Naive thymus-derived CD8-positive, alpha-beta T cell (primary cell): ENCODE data around the gene ZBED2. TPM values are rescaled to one million over a fixed set of nuclear protein-coding genes. Genes with fewer than 3 reads are reported as not detected.
"Not testable (repeated sequence)": the region's sequence is repeated elsewhere in the genome, so short reads cannot be mapped to it uniquely, and the experiment has no call there.

ENCODE experiments used
- ATAC-seq, 2 donors: fragments of 150-1000 bp; cut with Tn5 transposase in 1 of 2; sonication (Bioruptor Pico), chemical (Tn5 transposase) in 1 of 2; 1 replicate in 1 of 2; 2 replicates in 1 of 2; pipeline ENCODE4 v1.10.0; 2021; ENCODE audit warnings: mild to moderate bottlenecking in 2 of 2, moderate library complexity in 2 of 2
- POLR2A ChIA-PET: fragments of 350-600 bp; sonication (Branson Sonifier 250); formaldehyde crosslinking; loops from one replicate; lab custom pipeline; 2021; ENCODE audit warnings: antibody characterized with exemption; lab: Charles Lee
- DNase-seq, 10 donors: peaks; one replicate each; pipeline versions ENCODE4 v3.0.0 to v3.0.0-alpha.2; 2020 to 2022
- H3K27ac Mint-ChIP-seq, 10 donors: one replicate each; pipeline ENCODE4 v1.8.0; 2020 to 2022; ENCODE audit warnings: mild to moderate bottlenecking in 10 of 10, mixed read lengths in 10 of 10, moderate library complexity in 4 of 10, inconsistent platforms in 1 of 10
- H3K27me3 Mint-ChIP-seq, 5 donors: one replicate each; pipeline ENCODE4 v1.8.0; 2021 to 2022; ENCODE audit warnings: mixed read lengths in 5 of 5
- H3K36me3 Mint-ChIP-seq, 3 donors: one replicate each; pipeline ENCODE4 v1.8.0; 2020 to 2022; ENCODE audit warnings: mixed read lengths in 3 of 3, mild to moderate bottlenecking in 2 of 3, inconsistent platforms in 1 of 3
- H3K4me1 Mint-ChIP-seq, 4 donors: one replicate each; pipeline ENCODE4 v1.8.0; 2021 to 2022; ENCODE audit warnings: mixed read lengths in 4 of 4
- H3K4me3 Mint-ChIP-seq, 10 donors: one replicate each; pipeline ENCODE4 v1.8.0; 2020 to 2022; ENCODE audit warnings: mild to moderate bottlenecking in 10 of 10, mixed read lengths in 10 of 10, moderate library complexity in 6 of 10, inconsistent platforms in 1 of 10
- H3K9me3 Mint-ChIP-seq, 9 donors: one replicate each; pipeline ENCODE4 v1.8.0; 2020 to 2022; ENCODE audit warnings: mixed read lengths in 9 of 9, mild to moderate bottlenecking in 3 of 9, inconsistent platforms in 1 of 9, moderate library complexity in 1 of 9
- polyA plus RNA-seq, 3 donors: library from polyadenylated mRNA; unstranded; fragments of 300-500 nt; fragmentation: Illumina TruSeq; gene quantifications; one replicate each; pipeline ENCODE4 v1.2.3, GENCODE V29; 2021
- total RNA-seq, 8 experiments: library from RNA in 2 of 8; stranded (reverse) in 2 of 8; gene quantifications; one replicate each; pipeline ENCODE4 v1.2.3 and lab custom pipeline; 2021 to 2026

Gene ZBED2
- total and polyA plus RNA-seq, 5 experiments from 2014 or later, result 0.16 to 1.9 (median 0.70) TPM; not detected in 1

GRCh38 chr3:111570404-111571030 is 24.6 kb downstream of the ZBED2 start:
- peak overlapping the region in 2 of 10 donors; percentile 33 to 41 for H3K4me3 Mint-ChIP-seq
- H3K4me1 Mint-ChIP-seq, result peaks cover 40 to 70% (median 68%) of the 10 kb centered on the region in 4 donors
- H3K9me3 Mint-ChIP-seq, result no peaks in the 10 kb centered on the region
- H3K27me3 Mint-ChIP-seq, result no peaks in the 10 kb centered on the region
- ATAC-seq (no peak), DNase-seq (no peak)
- POLR2A ChIA-PET, result no interaction called here
- peaks cover 0 to 73% (median 30%) of the 10 kb centered on the region in 3 donors for H3K36me3 Mint-ChIP-seq
- peak overlapping the region in 5 of 10 donors; percentile 20 to 80 (median 69) for H3K27ac Mint-ChIP-seq

- Mint-ChIP-seq H3K4me1 (peaks cover 46 to 81% (median 77%) of the 10 kb centered on the region in 4 donors), H3K27ac (peak overlapping the region in 2 of 10 donors; percentile 9 to 61), H3K9me3 (no peaks in the 10 kb centered on the region), H3K4me3 (no peak overlapping the region), H3K36me3 (peaks cover 0 to 78% (median 28%) of the 10 kb centered on the region in 3 donors), H3K27me3 (no peaks in the 10 kb centered on the region)
- ATAC-seq (no peak), DNase-seq (no peak)
- POLR2A ChIA-PET, result interaction anchor here (0.7 kb wide), 1 partner anchor 13 kb away, joined by 3 read pairs; no protein-coding TSS in a partner anchor
These were observed 26.2 kb downstream of the ZBED2 start for GRCh38 chr3:111568911-111569310.

GRCh38 chr3:111568355-111568754 is 26.8 kb downstream of the ZBED2 start:
- H3K4me3 Mint-ChIP-seq, result no peak overlapping the region

GRCh38 chr3:111566844-111567243 is 28.3 kb downstream of the ZBED2 start:
- DNase-seq (no peak), ATAC-seq (peak in 1 of 2 donors; percentile 54)
- H3K27ac Mint-ChIP-seq, result peak overlapping the region in 7 of 10 donors; percentile 22 to 83 (median 70)
- peak overlapping the region in 4 of 10 donors; percentile 32 to 62 (median 44) for H3K4me3 Mint-ChIP-seq
- no peaks in the 10 kb centered on the region for H3K27me3 Mint-ChIP-seq
- POLR2A ChIA-PET, result no interaction called here
- peaks cover 5 to 67% (median 22%) of the 10 kb centered on the region in 3 donors for H3K36me3 Mint-ChIP-seq
- peaks cover 41 to 82% (median 77%) of the 10 kb centered on the region in 4 donors for H3K4me1 Mint-ChIP-seq
- peaks cover 0 to 3% (median 0%) of the 10 kb centered on the region in 9 donors for H3K9me3 Mint-ChIP-seq

More at GRCh38 chr3:111568355-111568754, 26.8 kb downstream of the ZBED2 start:
- Mint-ChIP-seq H3K27ac (peak overlapping the region in 3 of 10 donors; percentile 9 to 63 (median 17)), H3K27me3 (no peaks in the 10 kb centered on the region), H3K36me3 (peaks cover 0 to 74% (median 24%) of the 10 kb centered on the region in 3 donors), H3K9me3 (no peaks in the 10 kb centered on the region), H3K4me1 (peaks cover 44 to 82% (median 76%) of the 10 kb centered on the region in 4 donors)
- DNase-seq, result no peak
- no peak for ATAC-seq
- POLR2A ChIA-PET, result no interaction called here

- H3K27me3 Mint-ChIP-seq, result not testable (repeated sequence)
These were observed 33.2 kb downstream of the ZBED2 start for GRCh38 chr3:111561902-111562301.

GRCh38 chr3:111548756-111549155 is 46.4 kb downstream of the ZBED2 start:
- Mint-ChIP-seq H3K36me3 (peaks cover 16 to 35% (median 24%) of the 10 kb centered on the region in 3 donors), H3K4me1 (peaks cover under 1 to 41% (median 34%) of the 10 kb centered on the region in 4 donors), H3K27me3 (no peaks in the 10 kb centered on the region), H3K27ac (no peak overlapping the region), H3K4me3 (no peak overlapping the region), H3K9me3 (no peaks in the 10 kb centered on the region)
- ATAC-seq, result no peak
- no peak for DNase-seq
- POLR2A ChIA-PET, result interaction anchor here (2.5 kb wide), 1 partner anchor 67 kb away, joined by 9 read pairs; no protein-coding TSS in a partner anchor

More at GRCh38 chr3:111561902-111562301, 33.2 kb downstream of the ZBED2 start:
- peaks cover 21 to 50% (median 42%) of the 10 kb centered on the region in 4 donors for H3K4me1 Mint-ChIP-seq
- H3K4me3 Mint-ChIP-seq, result peak overlapping the region in 7 of 10 donors; percentile 10 to 48 (median 41)
- POLR2A ChIA-PET, ATAC-seq, DNase-seq, H3K9me3 Mint-ChIP-seq: not testable (repeated sequence)
- H3K27ac Mint-ChIP-seq, result peak overlapping the region in 2 of 10 donors; percentile 13 to 75
- peaks cover 0 to 22% (median 5%) of the 10 kb centered on the region in 3 donors for H3K36me3 Mint-ChIP-seq

GRCh38 chr3:111548092-111548491 is 47.1 kb downstream of the ZBED2 start:
- DNase-seq, result no peak
- no peaks in the 10 kb centered on the region for H3K27me3 Mint-ChIP-seq
- H3K4me1 Mint-ChIP-seq, result peaks cover 0 to 40% (median 34%) of the 10 kb centered on the region in 4 donors
- H3K4me3 Mint-ChIP-seq, result no peak overlapping the region
- H3K36me3 Mint-ChIP-seq, result peaks cover 16 to 33% (median 25%) of the 10 kb centered on the region in 3 donors
- no peaks in the 10 kb centered on the region for H3K9me3 Mint-ChIP-seq
- peak; percentile 33 to 41 for ATAC-seq
- POLR2A ChIA-PET, result interaction anchor here (0.7 to 2.5 kb wide), 6 partner anchors 16 to 223 kb away, joined by 3 to 10 read pairs (median 4); no protein-coding TSS in a partner anchor
- no peak overlapping the region for H3K27ac Mint-ChIP-seq

- Mint-ChIP-seq H3K9me3 (no peaks in the 10 kb centered on the region), H3K36me3 (peaks cover 15 to 32% (median 25%) of the 10 kb centered on the region in 3 donors), H3K27me3 (no peaks in the 10 kb centered on the region), H3K27ac (no peak overlapping the region), H3K4me3 (no peak overlapping the region), H3K4me1 (peaks cover 0 to 40% (median 34%) of the 10 kb centered on the region in 4 donors)
- ATAC-seq (peak; percentile 87 to 89), DNase-seq (peak; percentile 22 to 90 (median 73))
- POLR2A ChIA-PET, result interaction anchor here (0.7 to 2.5 kb wide), 6 partner anchors 17 to 222 kb away, joined by 3 to 10 read pairs (median 4); no protein-coding TSS in a partner anchor
These were observed 47.5 kb downstream of the ZBED2 start for GRCh38 chr3:111547631-111548030.

- ATAC-seq (no peak), DNase-seq (peak in 1 of 10 donors; percentile 16)
- Mint-ChIP-seq H3K4me3 (peak overlapping the region in 4 of 10 donors; percentile 73 to 98 (median 94)), H3K27ac (peak overlapping the region in 3 of 10 donors; percentile 96 to 99 (median 98)), H3K4me1 (peaks cover 18 to 56% (median 42%) of the 10 kb centered on the region in 4 donors), H3K36me3 (peaks cover 7 to 22% (median 16%) of the 10 kb centered on the region in 3 donors), H3K9me3 (no peaks in the 10 kb centered on the region), H3K27me3 (no peaks in the 10 kb centered on the region)
- POLR2A ChIA-PET, result interaction anchor here (0.9 to 1.6 kb wide), 4 partner anchors 30 to 122 kb away, joined by 3 read pairs; no protein-coding TSS in a partner anchor
These were observed 49.8 kb downstream of the ZBED2 start for GRCh38 chr3:111545349-111545748.

Other genes starting within 250 kb of the ZBED2 start
- gene CD96, start 53.1 kb downstream of the ZBED2 start, total RNA-seq, result 100 to 1,000 TPM; 316 to 330 TPM
- 100 to 1,000 TPM; 258 to 291 (median 265) TPM for gene CD96, start 53.1 kb downstream of the ZBED2 start, polyA plus RNA-seq
- gene PLCXD2, start 79.3 kb upstream of the ZBED2 start, total RNA-seq, result 10 to 100 TPM; 11.6 to 12.3 TPM
- 1 to 10 TPM; 2.3 to 2.5 (median 2.4) TPM for gene PLCXD2, start 79.3 kb upstream of the ZBED2 start, polyA plus RNA-seq